Esophagus muscularis mucosa (tissue), 4 donors: ENCODE results near the gene CNTNAP4. TPM values are rescaled to one million over a fixed set of nuclear protein-coding genes. Genes with fewer than 3 reads are reported as not detected.

Experiments
- DNase-seq: peaks from one replicate; pipeline ENCODE4 v3.0.0-alpha.2; 2017; ENCODE audit errors: extremely low spot score
- H3K27ac ChIP-seq, 4 donors: fragments of 200-600 bp; sonication (generic); replicated peaks in 1 of 4; 1 replicate in 3 of 4; 2 replicates in 1 of 4; pipeline ENCODE4 v1.5.1; 2016 to 2019; ENCODE audit warnings: mild to moderate bottlenecking in 1 of 4
- H3K27me3 ChIP-seq, 4 donors: fragments of 200-600 bp; sonication (generic); one replicate each; pipeline versions ENCODE4 v1.5.1 to v1.6.0; 2016 to 2019
- H3K36me3 ChIP-seq, 4 donors: fragments of 200-600 bp; sonication (generic); one replicate each; pipeline ENCODE4 v1.5.1; 2016 to 2019
- H3K4me1 ChIP-seq, 4 donors: fragments of 200-600 bp; sonication (generic); one replicate each; pipeline ENCODE4 v1.5.1; 2016 to 2019
- H3K4me3 ChIP-seq, 4 donors: fragments of 200-600 bp; sonication (generic); 1 replicate in 2 of 4; 2 replicates in 2 of 4; pipeline ENCODE4 v1.5.1; 2016 to 2019; ENCODE audit warnings: mild to moderate bottlenecking in 4 of 4, moderate library complexity in 1 of 4
- H3K9me3 ChIP-seq, 4 donors: fragments of 200-600 bp; sonication (generic); 1 replicate in 3 of 4; 2 replicates in 1 of 4; pipeline ENCODE4 v1.5.1; 2016 to 2019
- EP300 ChIP-seq: sonication (generic); formaldehyde crosslinking; IDR thresholded peaks from one replicate; pipeline ENCODE4 v1.6.1; 2017; ENCODE audit warnings: antibody characterized with exemption
- POLR2A ChIP-seq: fragments of 450-650 bp; IDR thresholded peaks from one replicate; pipeline ENCODE4 v1.6.1; 2017; ENCODE audit warnings: antibody characterized with exemption, moderate library complexity, mild to moderate bottlenecking, low read depth
- POLR2AphosphoS5 ChIP-seq, 2 donors: sonication (generic); formaldehyde crosslinking; IDR thresholded peaks; one replicate each; pipeline ENCODE4 v1.6.1; 2017; ENCODE audit warnings: antibody characterized with exemption in 2 of 2
- WGBS: methylation state at CpG from one replicate; pipeline ENCODE4 v1.1.5; 2018; 5-methylcytosine and 5-hydroxymethylcytosine counted together
- intact Hi-C: fragments of 100-400 bp; cut with DNase I; formaldehyde crosslinking; loops from one replicate; pipeline ENCODE4 v1.15.1; 2023
- total RNA-seq, 4 donors: library from RNA; depleted of rRNA; stranded (reverse); fragments of >200 nt; gene quantifications; one replicate each; pipeline versions ENCODE4 v1.1.0 to v1.2.1, GENCODE V29; 2016
- TF ChIP-seq, protein P1 (sequence below), 3 experiments: fragments of 200-600 bp in 2 of 3; fragments of 450-650 bp in 1 of 3; sonication (generic) in 2 of 3; IDR thresholded peaks; one replicate each; pipeline ENCODE4 v1.5.1; 2017 to 2019; ENCODE audit warnings: antibody characterized with exemption in 3 of 3, mild to moderate bottlenecking in 2 of 3, moderate library complexity in 1 of 3

CNTNAP4 gene
- total RNA-seq, 4 donors from 2014 or later, result 0.80 to 2.1 (median 1.6) TPM

DNA sequence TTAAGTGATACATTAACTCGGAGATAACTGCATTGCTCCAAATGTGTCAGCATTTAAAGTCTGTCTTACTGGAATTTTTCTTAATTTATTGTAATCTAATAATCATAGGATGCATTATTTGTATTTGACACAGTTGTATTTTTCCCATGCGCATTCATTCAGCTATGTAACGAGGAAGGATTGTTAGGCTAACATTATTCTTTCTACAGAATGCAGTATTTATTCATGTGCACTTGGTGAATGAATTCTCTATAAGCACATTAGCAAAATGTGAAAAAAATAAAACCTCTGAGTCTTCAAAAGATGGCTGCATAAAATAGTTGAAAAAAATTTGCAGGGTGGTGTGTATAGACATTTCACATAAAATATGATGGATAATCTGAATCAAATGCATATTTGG lies 168.6 kb downstream of the CNTNAP4 start:
- no peak overlapping the region for H3K27ac ChIP-seq
- WGBS, result 80% methylated on average over 3 of the region's 3 CpGs
- H3K9me3 ChIP-seq, result no peaks in the 10 kb centered on the region
- no peak for TF ChIP-seq POLR2A
- TF ChIP-seq, protein P1, sequence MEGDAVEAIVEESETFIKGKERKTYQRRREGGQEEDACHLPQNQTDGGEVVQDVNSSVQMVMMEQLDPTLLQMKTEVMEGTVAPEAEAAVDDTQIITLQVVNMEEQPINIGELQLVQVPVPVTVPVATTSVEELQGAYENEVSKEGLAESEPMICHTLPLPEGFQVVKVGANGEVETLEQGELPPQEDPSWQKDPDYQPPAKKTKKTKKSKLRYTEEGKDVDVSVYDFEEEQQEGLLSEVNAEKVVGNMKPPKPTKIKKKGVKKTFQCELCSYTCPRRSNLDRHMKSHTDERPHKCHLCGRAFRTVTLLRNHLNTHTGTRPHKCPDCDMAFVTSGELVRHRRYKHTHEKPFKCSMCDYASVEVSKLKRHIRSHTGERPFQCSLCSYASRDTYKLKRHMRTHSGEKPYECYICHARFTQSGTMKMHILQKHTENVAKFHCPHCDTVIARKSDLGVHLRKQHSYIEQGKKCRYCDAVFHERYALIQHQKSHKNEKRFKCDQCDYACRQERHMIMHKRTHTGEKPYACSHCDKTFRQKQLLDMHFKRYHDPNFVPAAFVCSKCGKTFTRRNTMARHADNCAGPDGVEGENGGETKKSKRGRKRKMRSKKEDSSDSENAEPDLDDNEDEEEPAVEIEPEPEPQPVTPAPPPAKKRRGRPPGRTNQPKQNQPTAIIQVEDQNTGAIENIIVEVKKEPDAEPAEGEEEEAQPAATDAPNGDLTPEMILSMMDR (IDR thresholded peaks at IDR 0.05), result no peak
- no peak for TF ChIP-seq EP300
- TF ChIP-seq POLR2AphosphoS5 (IDR thresholded peaks at IDR 0.05), result no peak
- no peaks in the 10 kb centered on the region for H3K4me1 ChIP-seq
- intact Hi-C loops, result no loop called here
- H3K4me3 ChIP-seq, result no peak overlapping the region
- H3K36me3 ChIP-seq, result no peaks in the 10 kb centered on the region
- H3K27me3 ChIP-seq, result no peaks in the 10 kb centered on the region
- DNase-seq, result no peak

DNA sequence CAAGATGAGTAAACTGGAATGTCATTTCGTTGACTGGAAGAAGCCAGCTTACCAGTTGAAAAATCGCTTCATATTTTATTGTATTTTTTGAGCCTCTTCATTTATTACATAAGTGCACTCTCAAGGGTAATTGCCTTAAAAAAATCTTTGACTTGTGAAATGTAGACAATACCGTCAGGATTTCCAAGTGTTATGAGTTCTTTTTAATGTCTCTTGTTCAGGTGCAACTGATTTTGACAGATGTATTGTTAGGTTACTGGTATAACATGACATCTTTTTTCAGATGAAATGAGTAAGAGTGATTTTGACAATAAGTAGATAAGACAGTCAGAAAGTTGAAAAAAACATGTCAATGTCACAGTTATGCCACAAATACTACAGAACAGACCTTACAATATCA lies 169.1 kb downstream of the CNTNAP4 start:
- TF ChIP-seq, protein P1 (IDR thresholded peaks at IDR 0.05), result no peak
- TF ChIP-seq EP300 (no peak), POLR2A (no peak), POLR2AphosphoS5 (IDR thresholded peaks at IDR 0.05) (no peak)

DNA sequence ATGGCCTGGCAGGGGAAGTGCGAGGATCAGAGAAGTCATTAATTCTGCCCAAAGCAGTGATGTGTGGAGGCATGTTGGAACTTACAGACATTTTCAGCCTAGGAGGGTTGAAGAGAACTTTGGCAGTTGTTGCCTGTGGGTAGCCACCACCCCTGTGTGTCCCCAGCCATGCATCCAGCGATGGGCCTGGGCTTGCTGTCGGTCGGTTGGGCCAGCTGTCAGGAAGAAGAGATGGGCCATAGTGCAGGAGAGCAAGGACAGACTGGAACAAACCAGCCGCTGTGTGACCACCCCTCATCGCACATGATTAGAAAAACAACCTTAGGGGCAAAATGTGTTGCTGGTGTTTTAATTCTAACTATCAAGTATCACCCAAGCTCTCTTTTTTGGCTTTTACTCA lies 173.7 kb downstream of the CNTNAP4 start:
- intact Hi-C loops, result no loop called here
- no peak overlapping the region for H3K27ac ChIP-seq
- H3K4me3 ChIP-seq, result no peak overlapping the region
- no peaks in the 10 kb centered on the region for H3K4me1 ChIP-seq
- H3K9me3 ChIP-seq, result no peaks in the 10 kb centered on the region
- no peak for DNase-seq
- no peak for TF ChIP-seq POLR2A
- no peak for TF ChIP-seq POLR2AphosphoS5 (IDR thresholded peaks at IDR 0.05)
- TF ChIP-seq, protein P1 (IDR thresholded peaks at IDR 0.05), result no peak
- no peak for TF ChIP-seq EP300
- 96% methylated on average over 6 of the region's 6 CpGs for WGBS
- H3K27me3 ChIP-seq, result no peaks in the 10 kb centered on the region
- no peaks in the 10 kb centered on the region for H3K36me3 ChIP-seq

More for the DNA sequence above, 169.1 kb downstream of the CNTNAP4 start:
- no peak overlapping the region for H3K27ac ChIP-seq
- no peaks in the 10 kb centered on the region for H3K27me3 ChIP-seq
- DNase-seq, result no peak
- H3K9me3 ChIP-seq, result no peaks in the 10 kb centered on the region
- intact Hi-C loops, result no loop called here
- H3K4me3 ChIP-seq, result no peak overlapping the region
- no peaks in the 10 kb centered on the region for H3K36me3 ChIP-seq
- 58% methylated on average over 3 of the region's 3 CpGs for WGBS
- H3K4me1 ChIP-seq, result no peaks in the 10 kb centered on the region

GRCh38 chr16:76455257-76455656 lies 178.1 kb downstream of the CNTNAP4 start:
- Histone ChIP-seq H3K27me3 (no peaks in the 10 kb centered on the region), H3K4me1 (no peaks in the 10 kb centered on the region), H3K27ac (no peak overlapping the region), H3K9me3 (no peaks in the 10 kb centered on the region), H3K36me3 (no peaks in the 10 kb centered on the region), H3K4me3 (no peak overlapping the region)
- no peak for TF ChIP-seq POLR2A
- TF ChIP-seq, protein P1 (IDR thresholded peaks at IDR 0.05), result no peak
- TF ChIP-seq POLR2AphosphoS5 (IDR thresholded peaks at IDR 0.05), result no peak
- intact Hi-C loops, result no loop called here
- DNase-seq, result no peak
- WGBS, result 91% methylated on average over 3 of the region's 3 CpGs

- H3K4me1 ChIP-seq, result no peaks in the 10 kb centered on the region
- intact Hi-C loops, result no loop called here
Observed at GRCh38 chr16:76456016-76456415, 178.8 kb downstream of the CNTNAP4 start.

More at GRCh38 chr16:76456016-76456415, 178.8 kb downstream of the CNTNAP4 start:
- no peak for TF ChIP-seq POLR2AphosphoS5 (IDR thresholded peaks at IDR 0.05)
- no peak for TF ChIP-seq POLR2A
- TF ChIP-seq, protein P1 (IDR thresholded peaks at IDR 0.05), result no peak
- TF ChIP-seq EP300, result no peak
- no peaks in the 10 kb centered on the region for H3K36me3 ChIP-seq
- H3K9me3 ChIP-seq, result no peaks in the 10 kb centered on the region
- no peak for DNase-seq
- H3K27ac ChIP-seq, result no peak overlapping the region
- no peak overlapping the region for H3K4me3 ChIP-seq
- WGBS, result 78% methylated on average over 5 of the region's 5 CpGs
- H3K27me3 ChIP-seq, result no peaks in the 10 kb centered on the region
